OCI-LY3 (cell line): ENCODE data around the gene PDCD2L.
A peak's percentile ranks its signal among the peaks of the same experiment; 100 is the strongest.

Experiments
- H2AFZ ChIP-seq: fragments of 200-600, 300-600 bp; shearing (Covaris generic); 2 replicates; pipeline ENCODE4 v1.6.0; 2014; ENCODE audit warnings: antibody characterized with exemption, low read depth, low read length
- H3K27ac ChIP-seq: fragments of 200-600, 300-600 bp; sonication (generic); 2 replicates; pipeline ENCODE4 v1.5.1; 2014; ENCODE audit warnings: mild to moderate bottlenecking, low read length, moderate library complexity, mixed read lengths
- H3K27me3 ChIP-seq: fragments of 200-600, 300-600 bp; sonication (generic); 2 replicates; pipeline ENCODE4 v1.6.1; 2014; ENCODE audit warnings: low read depth, low read length, mixed read lengths
- H3K36me3 ChIP-seq: fragments of 200-600, 300-600 bp; sonication (generic); replicated peaks from 2 replicates; pipeline ENCODE3; 2014; ENCODE audit warnings: low read depth, low read length, mixed read lengths
- H3K4me1 ChIP-seq: fragments of 300-600, 200-600 bp; sonication (generic); 2 replicates; pipeline ENCODE4 v1.6.1; 2014; ENCODE audit warnings: low read length, mixed read lengths
- H3K4me2 ChIP-seq: fragments of 200-600, 300-600 bp; sonication (generic); 2 replicates; pipeline ENCODE4 v1.6.1; 2014; ENCODE audit warnings: low read length, mixed read lengths
- H3K4me3 ChIP-seq: fragments of 300-600, 200-600 bp; sonication (generic); 2 replicates; pipeline ENCODE4 v1.5.1; 2014; ENCODE audit warnings: antibody characterized with exemption, mild to moderate bottlenecking, low read length, moderate library complexity
- H3K79me2 ChIP-seq: fragments of 300-600, 200-600 bp; shearing (Covaris generic); 2 replicates; pipeline ENCODE4 v1.6.1; 2014; ENCODE audit warnings: mild to moderate bottlenecking, low read length, mixed read lengths
- H3K9ac ChIP-seq: fragments of 300-600, 200-600 bp; shearing (Covaris generic); 2 replicates; pipeline ENCODE4 v1.6.0; 2014; ENCODE audit warnings: mild to moderate bottlenecking, low read length, moderate library complexity
- H3K9me3 ChIP-seq: fragments of 200-600, 300-600 bp; shearing (Covaris generic); 2 replicates; pipeline ENCODE4 v1.6.1; 2014; ENCODE audit warnings: low read length, mixed read lengths; ENCODE audit not compliant: insufficient read depth
- H4K20me1 ChIP-seq: fragments of 200-600, 300-600 bp; sonication (generic); 2 replicates; pipeline ENCODE4 v1.6.1; 2016; ENCODE audit warnings: low read length, mixed read lengths; ENCODE audit not compliant: insufficient read depth
- CTCF ChIP-seq: fragments of 200-600, 300-600 bp; sonication (generic); IDR thresholded peaks from 2 replicates; pipeline ENCODE4 v1.5.1; 2014; ENCODE audit warnings: antibody characterized with exemption, low read length, low read depth
- EZH2phosphoT487 ChIP-seq: fragments of 200-600 bp; shearing (Covaris generic); IDR thresholded peaks from 2 replicates; pipeline ENCODE4 v1.6.1; 2018; ENCODE audit warnings: antibody characterized with exemption, mixed run types, low read depth

The PDCD2L gene

GRCh38 chr19:34359140-34359953, 44.9 kb upstream of the PDCD2L start:
- H3K79me2 ChIP-seq = no peaks in the 10 kb centered on the region
- H3K27me3 ChIP-seq = no peaks in the 10 kb centered on the region
- peak overlapping the region; percentile 72 for H3K27ac ChIP-seq
- peak overlapping the region; percentile 77 for H3K4me3 ChIP-seq
- H3K36me3 ChIP-seq = peaks cover 6% of the 10 kb centered on the region
- H2AFZ ChIP-seq = peak overlapping the region; percentile 79
- peak overlapping the region; percentile 98 for H3K4me2 ChIP-seq
- peaks cover 36% of the 10 kb centered on the region for H3K4me1 ChIP-seq
- peak overlapping the region; percentile 78 for H3K9ac ChIP-seq
- H4K20me1 ChIP-seq = no peaks in the 10 kb centered on the region
- TF ChIP-seq CTCF (peak; percentile 79), EZH2phosphoT487 (no peak)
- H3K9me3 ChIP-seq = no peaks in the 10 kb centered on the region

- Histone ChIP-seq H3K27ac (peak overlapping the region; percentile 72), H4K20me1 (no peaks in the 10 kb centered on the region), H3K4me3 (peak overlapping the region; percentile 77), H3K4me1 (peaks cover 40% of the 10 kb centered on the region), H3K9ac (peak overlapping the region; percentile 78), H3K9me3 (no peaks in the 10 kb centered on the region), H2AFZ (0 out of 2 replicates have a peak overlapping the region, but pooled peaks have one; percentile 6), H3K36me3 (peaks cover 3% of the 10 kb centered on the region), H3K79me2 (no peaks in the 10 kb centered on the region), H3K27me3 (no peaks in the 10 kb centered on the region), H3K4me2 (peak overlapping the region; percentile 98)
- no peak for TF ChIP-seq CTCF
- no peak for TF ChIP-seq EZH2phosphoT487
Measured at GRCh38 chr19:34359954-34360315, 44.3 kb upstream of the PDCD2L start.

DNA sequence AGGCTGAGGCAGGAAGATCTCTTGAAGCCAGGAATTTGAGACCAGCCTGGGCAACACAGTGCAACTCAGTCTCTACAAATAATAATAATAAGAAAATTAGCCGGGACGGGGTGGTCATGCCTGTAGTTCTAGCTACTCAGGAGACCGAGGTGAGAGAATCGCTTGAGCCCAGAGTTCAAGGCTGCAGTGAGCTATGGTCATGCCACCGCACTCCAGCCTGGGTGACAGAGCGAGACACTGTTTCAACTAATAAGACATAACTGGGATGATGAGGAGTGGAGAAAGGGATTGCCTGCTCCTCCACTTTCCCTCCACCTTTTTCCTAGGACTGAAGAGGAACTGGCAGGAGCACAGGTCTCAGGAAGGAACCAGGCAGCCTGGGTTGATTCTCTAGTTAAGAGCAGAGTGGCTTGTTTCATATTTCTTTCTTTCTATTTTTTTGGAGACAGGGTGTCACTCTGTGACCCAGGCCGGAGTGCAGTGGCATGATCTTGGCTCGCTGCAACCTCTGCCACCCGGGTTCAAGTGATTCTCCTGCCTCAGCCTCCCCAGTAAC, 43.8 kb upstream of the PDCD2L start:
- TF ChIP-seq CTCF (no peak), EZH2phosphoT487 (no peak)
- Histone ChIP-seq H2AFZ (no peak overlapping the region), H3K36me3 (no peaks in the 10 kb centered on the region), H3K4me1 (peaks cover 40% of the 10 kb centered on the region), H3K4me3 (peak overlapping the region; percentile 77), H3K9ac (peak overlapping the region; percentile 78; the same call in 1 of the 2 replicates), H3K79me2 (peaks cover 4% of the 10 kb centered on the region), H3K9me3 (no peaks in the 10 kb centered on the region), H3K27ac (0 out of 2 replicates have a peak overlapping the region, but pooled peaks have one; percentile 72), H4K20me1 (no peaks in the 10 kb centered on the region), H3K4me2 (peak overlapping the region; percentile 98), H3K27me3 (no peaks in the 10 kb centered on the region)

- Histone ChIP-seq H3K27ac (no peak overlapping the region), H3K36me3 (peaks cover 20% of the 10 kb centered on the region), H3K4me2 (no peak overlapping the region), H3K4me3 (no peak overlapping the region), H2AFZ (0 out of 2 replicates have a peak overlapping the region, but pooled peaks have one; percentile 30), H4K20me1 (peaks cover 17% of the 10 kb centered on the region), H3K27me3 (no peaks in the 10 kb centered on the region), H3K79me2 (peaks cover 27% of the 10 kb centered on the region), H3K9ac (no peak overlapping the region), H3K4me1 (peaks cover 45% of the 10 kb centered on the region), H3K9me3 (no peaks in the 10 kb centered on the region)
- TF ChIP-seq EZH2phosphoT487 = no peak
- TF ChIP-seq CTCF = no peak
Measured at GRCh38 chr19:34362679-34363069, 41.5 kb upstream of the PDCD2L start.
